Stimulated activated CD8-positive, alpha-beta memory T cell treated with anti-CD3 and anti-CD28 coated beads, Interleukin-12 subunit alpha, Interleukin-12 subunit beta, amount 100 ng/mL, for 4 hours (primary cell): ENCODE results near the gene EIF4E1B.

ENCODE experiments used
- DNase-seq: peaks from one replicate; pipeline ENCODE4 v3.0.0-alpha.2; 2020; ENCODE audit warnings: low read depth

The EIF4E1B gene

GRCh38 chr5:176626876-176627236, 3.6 kb upstream of the EIF4E1B start:
- no peak for DNase-seq

GRCh38 chr5:176627582-176627981, 2.9 kb upstream of the EIF4E1B start:
- no peak for DNase-seq

GRCh38 chr5:176628406-176629228, 1.9 kb upstream of the EIF4E1B start:
- no peak for DNase-seq

- DNase-seq = no peak
Measured at GRCh38 chr5:176629317-176629852, 1.1 kb upstream of the EIF4E1B start.

DNA sequence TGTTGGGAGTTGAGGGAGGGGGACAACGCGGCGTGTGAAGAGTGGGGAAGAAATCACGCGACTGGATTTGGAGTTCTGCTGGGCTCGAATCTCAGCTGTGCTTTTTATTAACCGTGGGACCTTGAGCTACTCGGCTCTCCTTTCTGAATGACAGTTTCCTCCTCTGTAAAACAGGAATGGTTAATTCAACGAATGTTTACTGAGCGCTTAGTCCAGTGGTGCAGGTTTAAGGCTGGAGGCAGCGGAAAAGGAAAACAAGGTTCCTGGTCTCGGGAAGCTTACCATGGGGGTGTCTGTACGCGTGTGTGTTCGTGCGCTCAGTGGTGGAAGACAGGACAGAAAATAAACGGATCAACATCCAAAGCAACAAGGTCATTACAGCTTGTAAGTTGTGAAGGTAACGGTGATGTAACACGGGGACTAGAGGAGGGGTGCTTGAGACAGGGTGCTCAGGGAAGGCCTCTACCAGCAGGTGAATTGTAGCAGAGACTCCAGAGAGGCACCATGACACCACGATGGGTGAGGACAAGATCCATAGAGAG, 277 bp downstream of the EIF4E1B start:
- no peak for DNase-seq

DNA sequence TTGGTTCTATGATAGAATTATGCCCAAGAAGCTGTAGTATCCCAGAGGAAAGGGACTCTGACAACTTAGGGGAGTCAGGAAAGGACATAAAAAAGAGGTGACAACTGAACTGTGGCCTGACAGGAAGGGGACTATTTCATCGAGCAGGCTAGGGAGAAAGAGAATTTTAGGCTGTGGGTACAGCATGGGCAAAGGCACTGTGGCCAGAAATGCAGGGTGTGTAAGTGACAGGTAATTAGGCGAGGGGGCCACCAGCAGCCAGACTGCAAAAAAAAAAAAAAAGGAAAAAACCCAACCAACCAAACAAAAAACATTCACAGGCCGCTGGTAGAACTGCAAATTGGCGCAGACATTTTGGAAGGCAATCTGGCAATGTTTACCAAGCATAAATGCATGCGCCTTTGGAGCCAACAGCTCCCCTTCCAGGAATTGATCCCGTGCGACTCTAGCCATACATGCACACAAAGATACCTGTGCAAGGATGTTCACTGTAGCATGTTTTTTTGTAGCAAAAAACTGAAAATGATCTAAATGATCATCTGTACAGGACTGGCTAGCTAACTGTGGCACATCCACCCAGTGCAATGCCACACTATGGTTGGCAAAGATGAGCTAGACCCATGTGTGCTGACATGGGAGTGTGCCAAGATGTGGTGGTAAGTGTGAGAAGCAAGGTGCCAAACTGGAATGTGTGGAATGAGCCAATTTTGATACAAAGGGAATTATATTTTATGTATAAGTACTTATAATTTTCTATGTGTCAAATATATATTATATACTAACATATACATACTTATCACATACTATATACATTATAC, 1.1 kb downstream of the EIF4E1B start:
- no peak for DNase-seq

- no peak for DNase-seq
Measured at GRCh38 chr5:176632745-176633144, 2.3 kb downstream of the EIF4E1B start.

GRCh38 chr5:176633598-176633997, 3.1 kb downstream of the EIF4E1B start:
- no peak for DNase-seq

DNA sequence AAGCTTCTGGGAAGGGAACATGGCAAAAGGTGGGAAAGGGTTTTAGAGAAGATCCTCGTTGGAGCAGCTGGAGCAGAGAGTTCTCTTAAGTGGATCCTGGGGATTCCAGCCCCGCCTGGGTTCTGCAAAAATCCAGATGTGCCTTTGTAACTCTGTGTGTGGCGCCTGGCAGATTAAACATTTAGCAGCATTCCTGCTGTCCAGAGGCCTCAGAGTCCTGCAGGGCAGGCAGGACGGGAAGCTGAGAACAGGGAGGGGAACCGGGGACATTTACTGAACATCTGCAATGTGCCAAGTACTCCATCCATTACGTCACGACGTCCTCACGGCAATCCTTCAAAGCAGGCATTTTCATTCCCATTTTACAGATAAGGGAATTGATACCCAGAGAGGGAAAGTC, 6.0 kb downstream of the EIF4E1B start:
- DNase-seq = no peak

DNA sequence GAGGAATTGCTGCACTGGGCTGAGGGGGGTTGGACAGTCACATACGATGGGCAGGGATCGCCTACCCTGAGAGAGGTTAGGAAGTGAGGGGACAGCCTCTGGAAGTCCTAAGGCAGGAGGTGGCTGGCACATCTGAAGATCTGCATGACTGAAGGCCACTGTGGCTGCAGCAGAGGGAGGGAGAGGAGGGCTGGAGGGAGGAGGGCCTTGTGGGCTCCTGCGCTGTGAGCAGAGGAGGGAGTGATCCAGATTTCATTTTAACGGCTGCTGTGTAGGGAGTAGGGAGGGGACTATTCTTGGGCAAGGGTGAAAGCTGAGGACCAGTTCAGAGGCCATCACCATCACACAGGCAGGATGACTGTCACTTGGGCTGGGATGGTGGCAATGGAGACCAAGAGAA, 7.1 kb downstream of the EIF4E1B start:
- no peak for DNase-seq

DNA sequence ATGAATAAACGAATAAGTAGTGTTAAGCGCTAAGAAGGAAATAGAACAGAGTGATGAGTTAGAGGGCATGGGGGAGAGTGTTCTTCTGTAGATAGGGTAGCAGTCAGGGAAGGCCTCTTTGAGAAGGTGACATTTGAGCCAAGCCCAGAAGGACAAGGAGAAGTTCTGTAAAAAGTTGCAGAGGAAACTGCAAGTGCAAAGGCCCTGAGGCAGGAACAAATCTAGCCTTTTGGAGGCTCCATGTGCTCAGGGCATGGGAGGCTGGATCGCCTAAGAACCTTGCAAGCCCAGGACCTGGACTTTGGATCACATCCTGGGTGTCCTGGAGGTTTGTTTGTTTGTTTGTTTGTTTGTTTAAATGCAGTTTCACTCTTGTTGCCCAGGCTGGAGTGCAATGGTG, 8.0 kb downstream of the EIF4E1B start:
- DNase-seq = no peak

GRCh38 chr5:176639208-176639607, 8.7 kb downstream of the EIF4E1B start:
- no peak for DNase-seq

DNA sequence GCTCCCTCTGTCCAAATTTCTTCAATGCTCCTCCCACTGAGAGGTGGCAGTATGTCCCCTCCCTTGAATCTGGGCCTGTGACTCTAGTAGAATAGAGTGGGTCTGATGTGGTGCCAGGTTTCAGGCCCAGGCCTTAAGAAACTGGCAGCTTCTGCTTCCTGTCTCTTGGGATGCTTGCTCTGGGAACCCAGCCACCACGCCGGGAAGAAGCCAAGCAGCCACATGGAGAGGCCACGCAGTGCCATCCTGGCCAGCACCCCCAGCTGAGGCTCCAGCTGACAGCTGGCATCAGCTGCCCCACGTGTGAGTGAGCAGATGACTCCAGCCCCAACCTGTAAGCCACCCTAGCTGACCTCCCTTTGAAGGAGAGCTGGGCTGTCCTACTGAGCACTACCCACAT, 9.5 kb downstream of the EIF4E1B start:
- no peak for DNase-seq

- no peak for DNase-seq
Measured at GRCh38 chr5:176640616-176641015, 10.1 kb downstream of the EIF4E1B start.

DNA sequence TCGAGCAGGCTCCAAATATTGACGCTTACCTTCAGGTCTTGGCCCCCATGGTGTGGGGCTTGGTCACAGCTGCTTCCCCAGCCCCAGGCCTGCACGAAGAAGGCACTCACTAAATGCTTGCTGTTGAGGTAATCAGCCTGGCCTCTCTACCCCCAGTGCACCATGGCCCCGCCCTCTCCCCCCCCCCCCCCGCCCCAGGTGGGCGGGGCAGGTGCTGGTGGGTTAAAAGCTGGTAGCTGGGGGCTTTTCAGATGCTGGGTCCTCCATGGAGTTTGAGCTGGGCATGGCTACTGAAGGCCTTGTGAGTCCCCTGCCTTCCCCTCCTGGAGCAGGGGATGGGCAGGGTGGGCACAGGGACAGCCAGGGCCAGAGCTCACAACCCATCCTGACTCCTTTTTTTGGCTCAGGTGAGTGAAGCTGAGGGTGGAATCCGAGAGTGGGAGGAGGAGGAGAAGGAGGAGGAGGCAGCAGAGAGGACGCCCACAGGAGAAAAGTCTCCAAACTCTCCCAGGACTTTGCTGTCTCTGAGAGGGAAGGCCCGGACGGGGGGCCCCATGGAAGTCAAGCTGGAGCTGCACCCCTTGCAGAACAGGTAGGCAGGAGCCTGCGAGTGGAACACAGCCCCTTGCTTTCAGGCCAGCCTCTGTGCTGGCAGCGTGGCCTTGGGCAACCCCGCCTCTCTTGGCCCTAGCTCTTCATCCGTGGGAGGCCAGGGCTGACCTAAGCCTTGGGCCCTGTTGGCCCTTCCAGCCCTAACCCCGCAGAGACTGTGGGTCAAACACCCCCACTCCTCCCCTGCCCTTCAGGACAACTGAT, 12.4 kb downstream of the EIF4E1B start:
- no peak for DNase-seq

- no peak for DNase-seq
Measured at GRCh38 chr5:176643491-176644219, 13.2 kb downstream of the EIF4E1B start.

GRCh38 chr5:176644294-176644693, 13.8 kb downstream of the EIF4E1B start:
- no peak for DNase-seq

DNA sequence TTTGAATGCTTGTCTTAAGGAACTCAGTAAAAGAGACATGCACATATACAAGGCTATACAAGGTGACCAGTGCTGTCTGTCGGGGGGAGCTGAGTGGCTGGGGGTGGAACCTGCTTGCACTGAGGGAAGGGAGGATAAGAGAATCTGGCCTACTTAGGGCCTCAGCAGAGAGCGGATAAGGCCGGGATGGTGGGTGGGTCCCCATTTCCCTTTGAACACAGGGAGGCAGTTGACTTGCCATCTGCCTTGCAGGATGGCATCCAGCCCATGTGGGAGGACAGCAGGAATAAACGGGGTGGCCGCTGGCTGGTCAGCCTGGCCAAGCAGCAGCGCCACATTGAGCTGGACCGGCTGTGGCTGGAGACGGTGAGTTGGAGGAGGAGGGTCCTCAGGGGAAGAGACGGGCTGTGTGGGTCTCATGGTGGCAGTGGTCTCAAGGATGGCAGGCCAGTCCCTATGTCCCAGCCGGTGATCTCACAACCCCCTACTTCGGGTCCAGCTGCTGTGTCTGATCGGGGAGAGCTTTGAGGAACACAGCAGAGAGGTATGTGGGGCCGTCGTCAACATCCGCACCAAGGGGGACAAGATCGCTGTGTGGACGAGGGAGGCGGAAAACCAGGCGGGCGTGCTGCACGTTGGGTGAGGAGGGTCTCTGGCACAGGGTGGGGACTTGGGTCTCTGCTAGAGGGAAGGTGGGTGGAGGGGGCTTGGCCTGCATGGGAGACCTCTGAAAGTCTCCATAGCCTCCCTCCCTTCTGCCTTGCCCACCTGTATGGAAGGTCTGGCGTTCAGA, 14.6 kb downstream of the EIF4E1B start:
- DNase-seq = no peak

DNA sequence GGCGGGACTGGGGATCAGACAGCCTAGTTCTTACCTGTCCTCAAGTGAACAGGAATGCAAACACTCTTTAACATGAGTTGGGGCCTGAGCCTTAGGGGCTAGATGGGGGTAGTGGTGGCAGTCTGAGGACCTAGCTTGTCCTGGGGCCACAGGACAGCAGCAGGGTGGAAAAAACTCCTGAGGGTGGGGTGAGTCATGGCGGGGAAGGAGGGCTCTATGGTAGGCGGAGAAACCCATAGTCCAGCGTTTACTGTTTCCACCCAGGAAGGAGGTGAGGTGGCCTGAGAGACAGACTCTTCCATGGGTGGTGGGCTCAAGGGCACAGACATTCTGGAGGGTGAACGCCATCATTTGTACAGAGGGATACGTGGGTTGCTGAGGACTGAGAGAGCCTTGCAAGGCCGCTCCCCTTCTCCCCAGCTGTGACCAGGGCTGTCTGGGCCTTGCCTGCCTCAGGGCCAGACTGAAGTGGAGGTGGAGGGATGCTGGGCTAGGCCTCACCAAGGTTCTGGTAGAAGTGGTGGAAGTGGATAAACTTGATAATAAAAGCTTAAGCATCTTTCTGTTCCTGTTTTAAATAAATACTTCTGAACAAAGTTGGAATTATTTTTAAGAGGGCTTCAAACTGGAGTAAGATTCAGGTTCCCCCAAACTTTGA, 15.7 kb downstream of the EIF4E1B start:
- DNase-seq = no peak

DNA sequence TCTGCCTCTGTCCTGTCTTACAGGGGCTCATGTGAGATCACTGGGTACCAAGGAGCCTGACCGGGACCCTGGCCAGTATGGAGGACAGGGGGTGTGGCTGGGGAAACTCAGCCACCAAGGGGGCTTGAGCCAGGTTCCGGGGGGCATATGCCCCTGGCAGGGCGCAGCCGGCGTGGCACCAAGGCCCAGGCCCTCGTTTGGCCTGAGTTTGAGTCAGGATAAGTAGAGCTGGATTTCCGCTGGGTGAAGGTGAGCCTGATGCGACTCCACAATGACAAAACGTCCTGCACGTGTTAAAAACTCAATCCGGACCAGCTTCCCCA, 16.2 kb downstream of the EIF4E1B start:
- no peak for DNase-seq
